Choroid plexus epithelial cell (primary cell): ENCODE measurements around the gene WFIKKN1.

Experiments
- DNase-seq: peaks from one replicate; pipeline ENCODE4 v3.0.0-alpha.2; 2010; ENCODE audit warnings: low read depth
- H3K4me3 ChIP-seq: 2 replicates; pipeline ENCODE4 v1.5.1; 2011; ENCODE audit warnings: low read depth, mild to moderate bottlenecking, control low read depth, low read length, moderate library complexity
- CTCF ChIP-seq: conservative IDR thresholded peaks from 2 replicates; pipeline ENCODE4 v1.5.1; 2011; ENCODE audit warnings: low read depth, mild to moderate bottlenecking, control low read depth, inconsistent platforms, low read length, moderate library complexity

WFIKKN1 gene

GRCh38 chr16:590815-591200, 40.0 kb upstream of the WFIKKN1 start:
- TF ChIP-seq CTCF, result no peak
- peak overlapping the region; percentile 77 for H3K4me3 ChIP-seq
- DNase-seq, result no peak

DNA sequence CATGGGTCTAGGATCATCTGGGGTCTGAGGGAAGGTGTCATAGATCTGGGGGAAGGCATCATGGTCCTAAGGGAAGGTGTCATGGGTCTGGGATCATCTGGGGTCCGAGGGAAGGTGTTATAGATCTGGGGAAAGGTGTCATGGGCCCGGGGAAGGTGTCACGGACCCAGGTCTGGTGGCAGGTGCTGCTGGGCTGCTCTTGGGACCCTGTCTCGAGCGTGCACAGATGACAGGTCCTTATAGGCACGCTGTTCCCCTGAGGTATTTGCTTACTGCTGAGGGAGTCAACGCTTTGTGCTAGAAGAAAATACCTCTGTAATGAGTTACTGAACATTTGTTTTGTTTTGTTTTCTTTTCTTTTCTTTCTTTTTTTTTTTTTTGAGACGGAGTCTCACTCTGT, 39.6 kb upstream of the WFIKKN1 start:
- H3K4me3 ChIP-seq, result no peak overlapping the region
- DNase-seq, result no peak
- no peak for TF ChIP-seq CTCF

DNA sequence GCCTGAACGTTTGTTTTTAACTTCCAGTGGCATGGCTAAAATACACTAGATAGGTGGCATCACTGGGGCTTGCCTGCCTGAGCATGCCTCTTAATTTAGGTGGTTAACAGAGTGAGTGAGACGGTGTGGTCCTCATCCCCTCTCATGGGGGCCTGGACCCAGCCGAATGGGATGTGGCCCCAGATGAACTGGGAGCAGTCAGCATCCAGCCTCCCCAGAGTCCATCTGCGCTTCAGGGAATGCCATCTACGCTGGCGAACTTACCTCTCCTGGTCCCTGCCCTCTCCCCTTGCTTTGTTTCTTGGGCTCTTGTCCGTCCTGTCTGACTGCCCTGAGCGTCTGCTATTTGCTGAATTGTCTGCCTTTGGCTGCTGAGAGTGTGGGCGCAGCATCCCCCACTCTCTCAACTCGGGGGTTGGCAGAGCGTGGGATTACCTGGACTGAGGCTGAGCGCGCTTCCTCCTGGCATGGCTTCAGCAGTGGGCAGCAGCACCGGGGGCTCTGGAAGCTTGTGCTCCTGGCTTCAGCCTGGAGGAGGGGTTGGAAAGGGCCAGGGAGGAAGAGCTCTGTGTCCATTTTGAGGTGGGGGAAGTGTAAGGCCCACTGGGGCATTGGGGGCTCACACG, 38.8 kb upstream of the WFIKKN1 start:
- no peak overlapping the region for H3K4me3 ChIP-seq
- no peak for TF ChIP-seq CTCF
- no peak for DNase-seq

DNA sequence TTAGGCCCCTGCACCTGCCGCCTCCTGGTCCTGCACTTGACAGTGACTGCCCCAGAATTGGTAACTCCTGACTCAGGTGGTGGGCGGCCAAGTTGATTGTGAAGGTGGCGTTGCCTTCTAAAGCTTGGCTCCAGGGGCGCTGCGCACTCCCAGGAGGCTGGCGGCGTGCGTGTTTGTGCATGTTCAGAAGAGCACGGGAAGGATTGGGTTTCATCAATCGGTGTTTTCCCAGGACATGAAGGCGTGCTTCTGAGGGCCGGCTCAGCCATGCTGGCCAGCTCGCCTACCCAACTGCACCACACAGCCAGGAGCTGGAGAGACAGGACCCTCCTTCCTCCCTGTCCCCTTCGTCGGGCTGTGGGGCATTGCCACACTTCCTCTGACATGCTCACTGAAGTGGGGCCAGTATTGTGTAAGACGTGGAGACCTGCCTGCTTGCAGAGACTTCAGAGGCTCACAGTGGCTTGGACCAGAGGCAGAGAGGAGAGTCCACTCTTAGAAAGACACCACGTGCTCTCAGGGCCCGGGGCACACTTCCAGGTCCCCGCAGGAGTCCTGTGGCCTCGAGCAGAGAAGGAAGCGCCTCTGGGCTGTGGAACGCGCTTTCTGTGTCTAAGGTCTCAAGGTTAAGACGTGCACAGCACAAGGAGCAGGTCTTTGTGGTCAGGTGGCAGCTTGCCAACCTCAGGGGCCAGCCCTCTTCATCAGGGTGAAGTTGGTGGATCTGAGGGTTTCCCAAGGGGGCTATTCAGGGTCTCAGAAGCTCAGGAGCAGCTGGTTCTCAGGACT, 38.1 kb upstream of the WFIKKN1 start:
- H3K4me3 ChIP-seq, result no peak overlapping the region
- DNase-seq, result peak; percentile 83
- no peak for TF ChIP-seq CTCF

GRCh38 chr16:593406-593805, 37.4 kb upstream of the WFIKKN1 start:
- no peak for DNase-seq
- no peak for TF ChIP-seq CTCF
- no peak overlapping the region for H3K4me3 ChIP-seq

GRCh38 chr16:593807-594206, 37.0 kb upstream of the WFIKKN1 start:
- no peak for DNase-seq
- TF ChIP-seq CTCF, result no peak
- no peak overlapping the region for H3K4me3 ChIP-seq

GRCh38 chr16:595094-595528, 35.7 kb upstream of the WFIKKN1 start:
- TF ChIP-seq CTCF, result no peak
- DNase-seq, result no peak
- H3K4me3 ChIP-seq, result no peak overlapping the region
